SK-N-SH (cell line): Measurements from ENCODE around the gene TMEM209. TPM values are rescaled to one million over a fixed set of nuclear protein-coding genes. Genes with fewer than 3 reads are reported as not detected.

ENCODE experiments used
- CTCF ChIA-PET: fragments of 300-600, 350-600 bp; formaldehyde crosslinking; extraction: SDS; loops from one replicate; lab custom pipeline; 2021; lab: Yijun Ruan, JAX
- POLR2A ChIA-PET: fragments of 350-600 bp; sonication (Branson Sonifier 250); formaldehyde crosslinking; extraction: SDS; loops from one replicate; lab custom pipeline; 2020; ENCODE audit warnings: antibody characterized with exemption, inconsistent platforms; lab: Yijun Ruan, JAX
- DNase-seq: peaks from one replicate; pipeline ENCODE4 v3.0.0; 2012
- H2AFZ ChIP-seq: fragments of 200-600 bp; sonication (generic); 2 replicates; pipeline ENCODE4 v1.8.1; 2016; ENCODE audit warnings: antibody characterized with exemption, mild to moderate bottlenecking, low read depth
- H3F3A ChIP-seq: fragments of 200-600 bp; sonication (generic); replicated peaks from 2 replicates; pipeline ENCODE3; 2016; ENCODE audit warnings: antibody characterized with exemption, mild to moderate bottlenecking; ENCODE audit not compliant: insufficient read depth
- H3K27ac ChIP-seq, 2 experiments: fragments of 200-500 bp in 1 of 2; fragments of 200-600 bp in 1 of 2; sonication (Bioruptor generic) in 1 of 2; sonication (generic), shearing (Covaris generic) in 1 of 2; 2 replicates each; pipeline versions ENCODE4 v1.5.1 to v1.6.1; 2014 to 2016; ENCODE audit warnings: low read depth in 2 of 2, inconsistent platforms in 1 of 2, low read length in 1 of 2, mild to moderate bottlenecking in 1 of 2, mixed read lengths in 1 of 2
- H3K27me3 ChIP-seq: fragments of 200-600 bp; sonication (generic), shearing (Covaris generic); 2 replicates; pipeline ENCODE4 v1.6.1; 2016; ENCODE audit warnings: mixed run types; ENCODE audit not compliant: insufficient read depth
- H3K36me3 ChIP-seq, 2 experiments: fragments of 200-500 bp in 1 of 2; fragments of 200-600 bp in 1 of 2; sonication (Bioruptor generic) in 1 of 2; sonication (generic) in 1 of 2; replicated peaks in 1 of 2; 2 replicates each; pipeline versions ENCODE3 to v1.5.1; 2014 to 2016; ENCODE audit warnings: low read length in 1 of 2, mild to moderate bottlenecking in 1 of 2; ENCODE audit not compliant: insufficient read depth in 2 of 2, control insufficient read depth in 1 of 2
- H3K4me1 ChIP-seq, 2 experiments: fragments of 200-500 bp in 1 of 2; fragments of 200-600 bp in 1 of 2; sonication (Bioruptor generic) in 1 of 2; sonication (generic), shearing (Covaris generic) in 1 of 2; 2 replicates each; pipeline versions ENCODE4 v1.5.1 to v1.6.1; 2014 to 2016; ENCODE audit warnings: low read depth in 1 of 2, low read length in 1 of 2, mixed run types in 1 of 2; ENCODE audit not compliant: insufficient read depth in 2 of 2, control insufficient read depth in 1 of 2
- H3K4me2 ChIP-seq: fragments of 200-600 bp; sonication (generic), shearing (Covaris generic); 2 replicates; pipeline ENCODE4 v1.6.1; 2017; ENCODE audit warnings: mixed run types
- H3K4me3 ChIP-seq, 2 experiments: fragments of 200-500 bp in 1 of 2; fragments of 200-600 bp in 1 of 2; sonication (Bioruptor generic) in 1 of 2; sonication (generic), shearing (Covaris generic) in 1 of 2; 2 replicates each; pipeline versions ENCODE4 v1.5.1 to v1.8.1; 2014 to 2016; ENCODE audit warnings: low read depth in 2 of 2, inconsistent platforms in 1 of 2, low read length in 1 of 2, mild to moderate bottlenecking in 1 of 2, mixed read lengths in 1 of 2, moderate library complexity in 1 of 2
- H3K79me2 ChIP-seq: fragments of 200-600 bp; sonication (generic); 2 replicates; pipeline ENCODE4 v1.8.1; 2017; ENCODE audit warnings: mild to moderate bottlenecking; ENCODE audit not compliant: insufficient read depth
- H3K9ac ChIP-seq: fragments of 200-600 bp; sonication (generic); 2 replicates; pipeline ENCODE4 v1.6.1; 2017; ENCODE audit warnings: mixed run types
- H3K9me2 ChIP-seq: fragments of 200-600 bp; sonication (generic); 2 replicates; pipeline ENCODE4 v1.6.1; 2017; ENCODE audit warnings: mixed run types
- H3K9me3 ChIP-seq: fragments of 200-600 bp; sonication (generic); 2 replicates; pipeline ENCODE4 v1.6.1; 2017; ENCODE audit warnings: mixed run types, mild to moderate bottlenecking, moderate library complexity
- H4K20me1 ChIP-seq: fragments of 200-600 bp; sonication (generic); 2 replicates; pipeline ENCODE4 v1.6.1; 2017; ENCODE audit warnings: mild to moderate bottlenecking, mixed run types; ENCODE audit not compliant: insufficient read depth
- NRF1 ChIP-seq: IDR thresholded peaks from 2 replicates; pipeline ENCODE4 v1.6.1; 2012; ENCODE audit warnings: low read depth, mild to moderate bottlenecking, low read length
- POLR2AphosphoS5 ChIP-seq: IDR thresholded peaks from 2 replicates; pipeline ENCODE4 v1.6.1; 2012; ENCODE audit warnings: low read depth, low read length
- RCOR1 ChIP-seq: fragments of 150-350 bp; IDR thresholded peaks from 2 replicates; pipeline ENCODE4 v1.6.1; 2017; ENCODE audit warnings: antibody characterized with exemption, low read length
- RXRA ChIP-seq: IDR thresholded peaks from 2 replicates; pipeline ENCODE4 v1.4.0; 2012; ENCODE audit warnings: low read depth, mild to moderate bottlenecking, borderline replicate concordance
- SIN3A ChIP-seq: IDR thresholded peaks from 2 replicates; pipeline ENCODE4 v1.6.1; 2012; ENCODE audit warnings: low read depth, mild to moderate bottlenecking, low read length, moderate library complexity, borderline replicate concordance
- USF2 ChIP-seq: fragments of 150-350 bp; IDR thresholded peaks from 2 replicates; pipeline ENCODE4 v1.6.1; 2017; ENCODE audit warnings: antibody characterized with exemption, low read length, low read depth, borderline replicate concordance
- YY1 ChIP-seq: IDR thresholded peaks from 2 replicates; pipeline ENCODE4 v1.4.0; 2012; ENCODE audit warnings: low read depth, mild to moderate bottlenecking
- WGBS: methylation state at CpG from one replicate; pipeline ENCODE4 v1.1.6; 2017; ENCODE audit warnings: low lambda C conversion rate; 5-methylcytosine and 5-hydroxymethylcytosine counted together
- polyA plus RNA-seq, 3 experiments: library from polyadenylated mRNA; depleted of rRNA; stranded (reverse); fragments of >200 nt; gene quantifications; 2 replicates each; pipeline ENCODE4 v1.2.3, GENCODE V29; 2012
- TF ChIP-seq, protein P1 (sequence below): fragments of 200-600 bp; sonication (generic); IDR thresholded peaks from 2 replicates; pipeline ENCODE4 v1.6.1; 2017; ENCODE audit warnings: antibody characterized with exemption, mild to moderate bottlenecking, moderate library complexity
- TF ChIP-seq, protein P2 (sequence below): IDR thresholded peaks from 2 replicates; pipeline ENCODE4; 2012
- TF ChIP-seq, protein P3 (sequence below): IDR thresholded peaks from 2 replicates; pipeline ENCODE4 v1.4.0; 2012; ENCODE audit warnings: low read depth, borderline replicate concordance

The TMEM209 gene
- polyA plus RNA-seq, 1 of the 3 experiments (the other 2 are of a cell fraction): 14.9 TPM

DNA sequence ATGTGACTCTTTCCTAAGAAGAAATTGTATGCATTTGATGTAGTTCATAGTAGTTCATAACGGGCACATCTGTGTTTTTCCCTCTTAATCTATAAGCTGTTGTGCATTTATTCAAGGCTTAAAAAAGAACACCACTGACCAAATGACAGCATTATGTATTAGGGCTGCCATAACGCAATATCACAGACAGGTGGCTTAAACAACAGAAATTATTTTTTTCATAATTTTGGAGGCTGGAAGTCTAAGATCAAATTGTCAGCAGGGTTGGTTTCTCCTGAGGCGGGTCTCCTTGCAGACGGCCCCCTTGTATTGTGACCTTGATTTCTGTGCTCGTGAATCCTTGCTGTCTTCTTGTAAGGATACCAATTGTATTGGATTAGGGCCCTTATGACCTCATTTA lies 1.8 kb upstream of the TMEM209 start:
- ChIA-PET CTCF (interaction anchor here (1.6 to 2.5 kb wide), 2 partner anchors 24 to 515 kb away, joined by 7 to 9 read pairs; no protein-coding TSS in a partner anchor), POLR2A (interaction anchor here (0.6 kb wide), 1 partner anchor 19 kb away, joined by 4 read pairs; no protein-coding TSS in a partner anchor)
- Histone ChIP-seq H3K36me3 (peaks cover 15 to 17% of the 10 kb centered on the region in 2 experiments), H4K20me1 (no peaks in the 10 kb centered on the region), H3K9me2 (no peaks in the 10 kb centered on the region), H3K4me2 (no peak overlapping the region), H3K4me1 (peaks cover 0 to 8% of the 10 kb centered on the region in 2 experiments; a peak in 2 of 4 replicates), H3K9me3 (no peaks in the 10 kb centered on the region), H3K27ac (peak overlapping the region in 1 of 2 experiments; percentile 30; a peak in 1 of 4 replicates), H2AFZ (peak overlapping the region; percentile 65), H3K4me3 (no peak overlapping the region), H3K9ac (no peak overlapping the region), H3K27me3 (no peaks in the 10 kb centered on the region), H3F3A (peaks cover 30% of the 10 kb centered on the region), H3K79me2 (peaks cover 19% of the 10 kb centered on the region; the same call in 1 of the 2 replicates)
- TF ChIP-seq, protein P1, sequence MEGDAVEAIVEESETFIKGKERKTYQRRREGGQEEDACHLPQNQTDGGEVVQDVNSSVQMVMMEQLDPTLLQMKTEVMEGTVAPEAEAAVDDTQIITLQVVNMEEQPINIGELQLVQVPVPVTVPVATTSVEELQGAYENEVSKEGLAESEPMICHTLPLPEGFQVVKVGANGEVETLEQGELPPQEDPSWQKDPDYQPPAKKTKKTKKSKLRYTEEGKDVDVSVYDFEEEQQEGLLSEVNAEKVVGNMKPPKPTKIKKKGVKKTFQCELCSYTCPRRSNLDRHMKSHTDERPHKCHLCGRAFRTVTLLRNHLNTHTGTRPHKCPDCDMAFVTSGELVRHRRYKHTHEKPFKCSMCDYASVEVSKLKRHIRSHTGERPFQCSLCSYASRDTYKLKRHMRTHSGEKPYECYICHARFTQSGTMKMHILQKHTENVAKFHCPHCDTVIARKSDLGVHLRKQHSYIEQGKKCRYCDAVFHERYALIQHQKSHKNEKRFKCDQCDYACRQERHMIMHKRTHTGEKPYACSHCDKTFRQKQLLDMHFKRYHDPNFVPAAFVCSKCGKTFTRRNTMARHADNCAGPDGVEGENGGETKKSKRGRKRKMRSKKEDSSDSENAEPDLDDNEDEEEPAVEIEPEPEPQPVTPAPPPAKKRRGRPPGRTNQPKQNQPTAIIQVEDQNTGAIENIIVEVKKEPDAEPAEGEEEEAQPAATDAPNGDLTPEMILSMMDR: peak; percentile 36
- TF ChIP-seq, protein P2, sequence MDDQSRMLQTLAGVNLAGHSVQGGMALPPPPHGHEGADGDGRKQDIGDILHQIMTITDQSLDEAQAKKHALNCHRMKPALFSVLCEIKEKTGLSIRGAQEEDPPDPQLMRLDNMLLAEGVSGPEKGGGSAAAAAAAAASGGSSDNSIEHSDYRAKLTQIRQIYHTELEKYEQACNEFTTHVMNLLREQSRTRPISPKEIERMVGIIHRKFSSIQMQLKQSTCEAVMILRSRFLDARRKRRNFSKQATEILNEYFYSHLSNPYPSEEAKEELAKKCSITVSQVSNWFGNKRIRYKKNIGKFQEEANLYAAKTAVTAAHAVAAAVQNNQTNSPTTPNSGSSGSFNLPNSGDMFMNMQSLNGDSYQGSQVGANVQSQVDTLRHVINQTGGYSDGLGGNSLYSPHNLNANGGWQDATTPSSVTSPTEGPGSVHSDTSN: no peak
- DNase-seq: no peak
- WGBS: 97% methylated on average over 5 of the region's 5 CpGs

- Histone ChIP-seq H3K9me2 (no peaks in the 10 kb centered on the region), H3K36me3 (peaks cover 60 to 63% of the 10 kb centered on the region in 2 experiments), H2AFZ (no peak overlapping the region), H3K4me1 (peaks cover 0 to 8% of the 10 kb centered on the region in 2 experiments; a peak in 2 of 4 replicates), H3F3A (peaks cover 19% of the 10 kb centered on the region), H3K27ac (no peak overlapping the region), H3K9ac (no peak overlapping the region), H4K20me1 (no peaks in the 10 kb centered on the region), H3K9me3 (no peaks in the 10 kb centered on the region), H3K27me3 (no peaks in the 10 kb centered on the region), H3K4me3 (no peak overlapping the region), H3K79me2 (peaks cover 19% of the 10 kb centered on the region), H3K4me2 (no peak overlapping the region)
- POLR2A ChIA-PET: no interaction called here
- TF ChIP-seq RXRA (no peak), RCOR1 (no peak), YY1 (no peak), NRF1 (no peak), POLR2AphosphoS5 (no peak), USF2 (no peak), SIN3A (no peak)
- TF ChIP-seq, protein P3, sequence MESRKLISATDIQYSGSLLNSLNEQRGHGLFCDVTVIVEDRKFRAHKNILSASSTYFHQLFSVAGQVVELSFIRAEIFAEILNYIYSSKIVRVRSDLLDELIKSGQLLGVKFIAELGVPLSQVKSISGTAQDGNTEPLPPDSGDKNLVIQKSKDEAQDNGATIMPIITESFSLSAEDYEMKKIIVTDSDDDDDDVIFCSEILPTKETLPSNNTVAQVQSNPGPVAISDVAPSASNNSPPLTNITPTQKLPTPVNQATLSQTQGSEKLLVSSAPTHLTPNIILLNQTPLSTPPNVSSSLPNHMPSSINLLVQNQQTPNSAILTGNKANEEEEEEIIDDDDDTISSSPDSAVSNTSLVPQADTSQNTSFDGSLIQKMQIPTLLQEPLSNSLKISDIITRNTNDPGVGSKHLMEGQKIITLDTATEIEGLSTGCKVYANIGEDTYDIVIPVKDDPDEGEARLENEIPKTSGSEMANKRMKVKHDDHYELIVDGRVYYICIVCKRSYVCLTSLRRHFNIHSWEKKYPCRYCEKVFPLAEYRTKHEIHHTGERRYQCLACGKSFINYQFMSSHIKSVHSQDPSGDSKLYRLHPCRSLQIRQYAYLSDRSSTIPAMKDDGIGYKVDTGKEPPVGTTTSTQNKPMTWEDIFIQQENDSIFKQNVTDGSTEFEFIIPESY: no peak
- no peak for DNase-seq
- WGBS: 95% methylated on average over 7 of the region's 7 CpGs
- CTCF ChIA-PET: interaction anchor here (2.4 kb wide), 1 partner anchor 130 kb away, joined by 8 read pairs; no protein-coding TSS in a partner anchor
Measured at GRCh38 chr7:130201796-130202195, 3.4 kb downstream of the TMEM209 start.
